Endothelial cell of umbilical vein (primary cell): ENCODE data around the gene JAGN1.

Experiments used
- EZH2 ChIP-seq: IDR thresholded peaks from 2 replicates; pipeline ENCODE4 v1.6.1; 2012; ENCODE audit warnings: borderline replicate concordance, low read depth, mild to moderate bottlenecking, moderate library complexity, low read length, inconsistent platforms; ENCODE audit not compliant: severe bottlenecking
- FOS ChIP-seq: IDR thresholded peaks from 2 replicates; pipeline ENCODE4 v1.6.1; 2011; ENCODE audit warnings: mild to moderate bottlenecking, low read length, moderate library complexity, borderline replicate concordance; ENCODE audit not compliant: insufficient read depth
- GATA2 ChIP-seq: IDR thresholded peaks from 2 replicates; pipeline ENCODE4 v1.7.0; 2011; ENCODE audit warnings: low read depth, mild to moderate bottlenecking, moderate library complexity, mixed read lengths, low read length; ENCODE audit not compliant: insufficient read length, insufficient read depth
- MYC ChIP-seq: IDR thresholded peaks from one replicate; pipeline ENCODE4 v1.6.1; 2011; ENCODE audit warnings: mild to moderate bottlenecking, low read depth, low read length
- POLR2A ChIP-seq: IDR thresholded peaks from 2 replicates; pipeline ENCODE4 v1.6.1; 2012; ENCODE audit warnings: low read depth, mild to moderate bottlenecking, control low read depth, low read length
- POLR2AphosphoS5 ChIP-seq: IDR thresholded peaks from 2 replicates; pipeline ENCODE4 v1.6.1; 2012; ENCODE audit warnings: low read depth, mild to moderate bottlenecking, control low read depth, low read length, moderate library complexity; ENCODE audit not compliant: insufficient read depth
- TF ChIP-seq, protein P1 (sequence below), 2 donors: IDR thresholded peaks; 1 replicate in 1 of 2; 2 replicates in 1 of 2; pipeline ENCODE4 v1.5.1; 2011; ENCODE audit warnings: low read length in 2 of 2, mild to moderate bottlenecking in 2 of 2, moderate library complexity in 2 of 2, control low read depth in 1 of 2, inconsistent platforms in 1 of 2, low read depth in 1 of 2; ENCODE audit not compliant: insufficient read depth in 1 of 2; ENCODE audit errors: extremely low read depth in 1 of 2
- TF ChIP-seq, protein P2 (sequence below): IDR thresholded peaks from 2 replicates; pipeline ENCODE4 v1.6.1; 2011; ENCODE audit not compliant: insufficient read depth, insufficient read length

DNA sequence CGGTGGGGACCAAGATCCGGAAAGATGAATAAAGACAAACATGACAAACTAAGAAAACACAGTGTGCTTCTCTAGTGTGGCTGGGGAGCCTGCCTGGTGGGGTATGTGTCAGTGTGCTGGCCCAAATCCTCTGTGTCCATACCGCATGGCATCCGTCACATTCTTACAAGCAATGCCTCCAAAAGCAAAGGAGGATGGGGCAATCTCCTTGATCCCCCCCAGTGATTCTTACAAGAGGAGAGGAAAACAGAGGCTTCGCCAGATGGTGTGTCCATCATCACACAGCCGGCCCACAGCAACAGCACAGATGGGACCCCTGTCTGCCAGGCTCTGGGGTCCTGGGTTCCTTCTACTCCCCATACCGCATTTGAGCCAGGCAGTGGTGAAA, 25.9 kb downstream of the JAGN1 start:
- TF ChIP-seq, protein P1, sequence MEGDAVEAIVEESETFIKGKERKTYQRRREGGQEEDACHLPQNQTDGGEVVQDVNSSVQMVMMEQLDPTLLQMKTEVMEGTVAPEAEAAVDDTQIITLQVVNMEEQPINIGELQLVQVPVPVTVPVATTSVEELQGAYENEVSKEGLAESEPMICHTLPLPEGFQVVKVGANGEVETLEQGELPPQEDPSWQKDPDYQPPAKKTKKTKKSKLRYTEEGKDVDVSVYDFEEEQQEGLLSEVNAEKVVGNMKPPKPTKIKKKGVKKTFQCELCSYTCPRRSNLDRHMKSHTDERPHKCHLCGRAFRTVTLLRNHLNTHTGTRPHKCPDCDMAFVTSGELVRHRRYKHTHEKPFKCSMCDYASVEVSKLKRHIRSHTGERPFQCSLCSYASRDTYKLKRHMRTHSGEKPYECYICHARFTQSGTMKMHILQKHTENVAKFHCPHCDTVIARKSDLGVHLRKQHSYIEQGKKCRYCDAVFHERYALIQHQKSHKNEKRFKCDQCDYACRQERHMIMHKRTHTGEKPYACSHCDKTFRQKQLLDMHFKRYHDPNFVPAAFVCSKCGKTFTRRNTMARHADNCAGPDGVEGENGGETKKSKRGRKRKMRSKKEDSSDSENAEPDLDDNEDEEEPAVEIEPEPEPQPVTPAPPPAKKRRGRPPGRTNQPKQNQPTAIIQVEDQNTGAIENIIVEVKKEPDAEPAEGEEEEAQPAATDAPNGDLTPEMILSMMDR (IDR thresholded peaks at IDR 0.05; ENCODE audit: extremely low read depth in 1 of 2, insufficient read depth in 1 of 2, low read depth in 1 of 2, low read length in 2 of 2), result no peak
- TF ChIP-seq POLR2A, result no peak
- TF ChIP-seq, protein P2, sequence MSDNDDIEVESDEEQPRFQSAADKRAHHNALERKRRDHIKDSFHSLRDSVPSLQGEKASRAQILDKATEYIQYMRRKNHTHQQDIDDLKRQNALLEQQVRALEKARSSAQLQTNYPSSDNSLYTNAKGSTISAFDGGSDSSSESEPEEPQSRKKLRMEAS, result no peak
- TF ChIP-seq EZH2, result no peak
- no peak for TF ChIP-seq MYC
- no peak for TF ChIP-seq POLR2AphosphoS5
- no peak for TF ChIP-seq GATA2
- no peak for TF ChIP-seq FOS
